ENCODE results near the gene RPS6KA6.

- TF ChIP-seq CTCF (IDR thresholded peaks at IDR 0.05) (no peak), POLR2A (IDR thresholded peaks at IDR 0.05) (no peak), EP300 (IDR thresholded peaks at IDR 0.05; ENCODE audit: low read depth) (no peak)
Measured at GRCh38 chrX:84078991-84079390, 109.0 kb downstream of the RPS6KA6 start.

All from transverse colon (tissue), 3 donors.